Suprapubic skin (tissue), 4 donors: ENCODE results near the gene MTERF4. TPM values are rescaled to one million over a fixed set of nuclear protein-coding genes. Genes with fewer than 3 reads are reported as not detected.

Experiments used
- DNase-seq, 2 donors: peaks; one replicate each; pipeline ENCODE4 v3.0.0-alpha.2; 2019; ENCODE audit warnings: low spot score in 2 of 2
- H3K27ac ChIP-seq: fragments of 200-600 bp; sonication (generic); one replicate; pipeline ENCODE4 v1.5.1; 2019
- H3K27me3 ChIP-seq: fragments of 200-600 bp; sonication (generic); one replicate; pipeline ENCODE4 v1.5.1; 2019
- H3K36me3 ChIP-seq: fragments of 200-600 bp; sonication (generic); one replicate; pipeline ENCODE4 v1.5.1; 2019
- H3K4me1 ChIP-seq: fragments of 200-600 bp; sonication (generic); one replicate; pipeline ENCODE4 v1.5.1; 2019
- H3K4me3 ChIP-seq: fragments of 200-600 bp; sonication (generic); one replicate; pipeline ENCODE4 v1.5.1; 2019; ENCODE audit warnings: mild to moderate bottlenecking
- H3K9me3 ChIP-seq: fragments of 200-600 bp; sonication (generic); one replicate; pipeline ENCODE4 v1.5.1; 2019
- EP300 ChIP-seq: sonication (generic); formaldehyde crosslinking; IDR thresholded peaks from one replicate; pipeline ENCODE4 v1.6.1; 2017; ENCODE audit warnings: antibody characterized with exemption
- POLR2A ChIP-seq, 2 donors: fragments of 450-650 bp; IDR thresholded peaks; one replicate each; pipeline ENCODE4 v1.6.1; 2017; ENCODE audit warnings: antibody characterized with exemption in 2 of 2, mild to moderate bottlenecking in 2 of 2, moderate library complexity in 2 of 2
- POLR2AphosphoS5 ChIP-seq, 3 donors: sonication (generic); formaldehyde crosslinking; IDR thresholded peaks; one replicate each; pipeline ENCODE4 v1.6.1; 2017; ENCODE audit warnings: antibody characterized with exemption in 3 of 3
- WGBS: methylation state at CpG from one replicate; pipeline ENCODE4 v1.1.5; 2018; 5-methylcytosine and 5-hydroxymethylcytosine counted together
- total RNA-seq, 4 donors: library from RNA; depleted of rRNA; stranded (reverse); fragments of >200 nt; gene quantifications; one replicate each; pipeline ENCODE4 v1.1.0, GENCODE V29; 2016
- TF ChIP-seq, protein P1 (sequence below), 2 donors: fragments of 200-600 bp in 1 of 2; fragments of 450-650 bp in 1 of 2; sonication (generic) in 1 of 2; IDR thresholded peaks; one replicate each; pipeline ENCODE4 v1.5.1; 2016 to 2019; ENCODE audit warnings: antibody characterized with exemption in 2 of 2, mild to moderate bottlenecking in 1 of 2, moderate library complexity in 1 of 2

The MTERF4 gene
- total RNA-seq, 4 donors from 2014 or later, result 30.0 to 81.8 (median 52.4) TPM

DNA sequence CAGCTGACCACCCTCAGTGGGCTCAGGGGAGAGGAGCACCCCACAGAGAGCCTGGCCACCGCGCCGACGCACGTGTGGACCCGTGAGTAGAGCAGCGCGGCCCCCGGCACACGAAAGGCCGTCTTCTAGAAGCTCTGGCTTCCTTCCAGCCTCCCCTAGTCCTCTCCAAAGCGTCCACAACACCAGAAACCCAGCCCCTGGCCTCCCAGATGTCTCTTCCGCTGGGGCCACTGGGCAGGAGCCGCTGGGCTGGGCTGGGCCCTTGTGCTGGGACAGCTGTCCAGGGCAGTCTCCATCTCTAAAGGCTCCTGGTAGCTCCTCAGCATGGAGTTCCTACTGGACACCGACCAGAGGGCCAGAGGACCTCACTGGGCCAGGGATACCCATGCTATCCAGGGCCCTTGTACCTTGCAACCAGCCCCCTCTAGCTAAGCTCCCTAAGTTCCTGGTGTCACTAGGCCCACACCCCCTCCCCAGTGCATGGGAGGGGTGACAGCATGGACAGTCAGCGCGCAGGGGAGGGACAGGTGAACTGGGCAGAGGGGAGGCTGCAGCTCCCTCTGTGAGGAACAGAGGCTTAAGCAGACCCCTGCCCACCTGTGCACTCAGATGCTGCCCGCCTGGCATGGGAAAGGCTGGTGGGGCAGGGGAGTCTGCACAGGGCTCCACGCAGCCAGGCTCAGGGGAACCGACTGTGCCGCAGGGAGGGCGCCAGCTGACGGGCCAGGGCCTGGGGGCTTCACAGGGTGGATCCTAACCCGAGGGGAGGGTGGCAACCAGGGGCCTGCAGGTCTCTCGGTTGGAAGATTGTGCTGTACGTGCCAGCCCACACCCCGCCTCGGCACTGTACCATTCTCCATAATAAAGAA is 32.9 kb downstream of the MTERF4 start:
- Histone ChIP-seq H3K27ac (no peak overlapping the region), H3K4me3 (no peak overlapping the region), H3K4me1 (peaks cover 5% of the 10 kb centered on the region), H3K36me3 (peaks cover 88% of the 10 kb centered on the region), H3K27me3 (no peaks in the 10 kb centered on the region), H3K9me3 (no peaks in the 10 kb centered on the region)
- no peak for TF ChIP-seq POLR2AphosphoS5 (IDR thresholded peaks at IDR 0.05)
- TF ChIP-seq EP300, result no peak
- TF ChIP-seq, protein P1, sequence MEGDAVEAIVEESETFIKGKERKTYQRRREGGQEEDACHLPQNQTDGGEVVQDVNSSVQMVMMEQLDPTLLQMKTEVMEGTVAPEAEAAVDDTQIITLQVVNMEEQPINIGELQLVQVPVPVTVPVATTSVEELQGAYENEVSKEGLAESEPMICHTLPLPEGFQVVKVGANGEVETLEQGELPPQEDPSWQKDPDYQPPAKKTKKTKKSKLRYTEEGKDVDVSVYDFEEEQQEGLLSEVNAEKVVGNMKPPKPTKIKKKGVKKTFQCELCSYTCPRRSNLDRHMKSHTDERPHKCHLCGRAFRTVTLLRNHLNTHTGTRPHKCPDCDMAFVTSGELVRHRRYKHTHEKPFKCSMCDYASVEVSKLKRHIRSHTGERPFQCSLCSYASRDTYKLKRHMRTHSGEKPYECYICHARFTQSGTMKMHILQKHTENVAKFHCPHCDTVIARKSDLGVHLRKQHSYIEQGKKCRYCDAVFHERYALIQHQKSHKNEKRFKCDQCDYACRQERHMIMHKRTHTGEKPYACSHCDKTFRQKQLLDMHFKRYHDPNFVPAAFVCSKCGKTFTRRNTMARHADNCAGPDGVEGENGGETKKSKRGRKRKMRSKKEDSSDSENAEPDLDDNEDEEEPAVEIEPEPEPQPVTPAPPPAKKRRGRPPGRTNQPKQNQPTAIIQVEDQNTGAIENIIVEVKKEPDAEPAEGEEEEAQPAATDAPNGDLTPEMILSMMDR (IDR thresholded peaks at IDR 0.05), result no peak
- no peak for TF ChIP-seq POLR2A (IDR thresholded peaks at IDR 0.05)
- 85% methylated on average over 27 of the region's 28 CpGs for WGBS
- DNase-seq, result peak in 1 of 2 donors; percentile 75

DNA sequence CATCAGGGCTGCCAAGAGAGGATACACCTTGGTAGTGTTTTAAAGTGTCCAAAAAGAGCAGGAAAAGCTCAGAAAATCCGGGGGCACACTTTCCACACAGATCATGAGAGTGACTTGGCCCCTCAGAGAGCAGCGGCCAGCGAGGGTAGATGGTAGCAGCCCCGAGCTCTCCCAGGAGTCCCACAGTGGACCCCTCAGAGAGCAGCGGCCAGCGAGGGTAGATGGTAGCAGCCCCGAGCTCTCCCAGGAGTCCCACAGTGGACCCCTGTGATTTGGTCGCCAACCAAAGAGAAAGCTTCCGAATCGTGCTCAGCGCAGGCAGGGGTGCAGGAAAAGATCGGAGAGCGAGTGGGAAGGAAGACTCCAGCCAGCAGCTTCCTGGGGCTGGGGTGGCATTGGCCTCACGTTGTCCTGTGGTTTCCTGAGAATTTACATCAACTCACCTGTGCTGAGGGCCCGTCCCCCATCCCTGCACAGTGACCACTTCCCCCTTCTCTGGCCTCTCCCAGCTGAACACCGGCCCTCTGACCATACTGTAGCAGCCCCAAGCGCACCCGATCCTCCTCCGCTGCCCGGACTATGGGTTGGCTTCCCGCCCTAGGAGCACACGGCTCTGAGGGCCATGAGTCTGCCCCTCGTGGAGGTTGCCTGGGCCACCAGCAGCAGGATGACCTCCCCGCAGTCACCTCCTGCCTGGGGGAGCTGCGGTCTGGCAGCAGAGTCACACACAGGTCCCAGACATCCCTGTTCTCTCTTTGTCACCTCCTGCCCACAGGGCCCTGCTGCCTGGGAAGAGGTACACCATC is 33.7 kb downstream of the MTERF4 start:
- TF ChIP-seq POLR2AphosphoS5 (IDR thresholded peaks at IDR 0.05), result no peak
- TF ChIP-seq, protein P1 (IDR thresholded peaks at IDR 0.05), result no peak
- TF ChIP-seq POLR2A (IDR thresholded peaks at IDR 0.05), result no peak
- no peak for TF ChIP-seq EP300
- peaks cover 80% of the 10 kb centered on the region for H3K36me3 ChIP-seq
- H3K4me3 ChIP-seq, result no peak overlapping the region
- no peak overlapping the region for H3K27ac ChIP-seq
- WGBS, result 88% methylated on average over 25 of the region's 25 CpGs
- peaks cover 14% of the 10 kb centered on the region for H3K4me1 ChIP-seq
- no peaks in the 10 kb centered on the region for H3K27me3 ChIP-seq
- H3K9me3 ChIP-seq, result no peaks in the 10 kb centered on the region
- peak; percentile 62 to 69 for DNase-seq

DNA sequence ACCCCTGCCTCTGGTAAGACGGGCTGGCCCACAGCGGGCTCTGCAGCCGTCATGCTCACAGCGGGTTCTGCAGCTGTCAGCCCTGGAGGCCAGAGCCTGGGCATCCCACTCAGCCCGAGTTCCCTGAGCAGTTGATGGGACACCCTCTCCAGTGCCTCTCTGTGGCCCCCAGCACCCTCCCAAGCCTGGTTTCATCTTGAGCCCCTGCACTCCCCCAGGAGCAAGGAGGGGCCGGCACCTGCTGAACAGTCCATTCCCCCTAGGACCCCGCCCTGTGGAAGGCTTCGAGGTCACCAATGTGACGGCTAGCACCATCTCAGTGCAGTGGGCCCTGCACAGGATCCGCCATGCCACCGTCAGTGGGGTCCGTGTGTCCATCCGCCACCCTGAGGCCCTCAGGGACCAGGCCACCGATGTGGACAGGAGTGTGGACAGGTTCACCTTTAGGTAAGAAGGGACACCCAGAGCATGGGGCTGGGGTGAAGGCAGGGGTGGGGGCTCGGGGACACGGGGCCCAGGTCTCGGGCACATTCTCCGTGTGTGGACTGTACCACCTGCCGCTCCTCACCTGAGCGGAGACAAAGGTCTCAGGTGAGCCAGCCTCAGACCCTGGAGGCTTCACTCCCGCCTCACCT is 34.5 kb downstream of the MTERF4 start:
- Histone ChIP-seq H3K9me3 (no peaks in the 10 kb centered on the region), H3K4me1 (peaks cover 21% of the 10 kb centered on the region), H3K27ac (no peak overlapping the region), H3K36me3 (peaks cover 78% of the 10 kb centered on the region), H3K27me3 (no peaks in the 10 kb centered on the region), H3K4me3 (no peak overlapping the region)
- 86% methylated on average over 10 of the region's 21 CpGs for WGBS
- DNase-seq, result peak in 1 of 2 donors; percentile 74
- TF ChIP-seq EP300 (no peak), POLR2AphosphoS5 (IDR thresholded peaks at IDR 0.05) (no peak), POLR2A (IDR thresholded peaks at IDR 0.05) (no peak)
- TF ChIP-seq, protein P1 (IDR thresholded peaks at IDR 0.05), result no peak

DNA sequence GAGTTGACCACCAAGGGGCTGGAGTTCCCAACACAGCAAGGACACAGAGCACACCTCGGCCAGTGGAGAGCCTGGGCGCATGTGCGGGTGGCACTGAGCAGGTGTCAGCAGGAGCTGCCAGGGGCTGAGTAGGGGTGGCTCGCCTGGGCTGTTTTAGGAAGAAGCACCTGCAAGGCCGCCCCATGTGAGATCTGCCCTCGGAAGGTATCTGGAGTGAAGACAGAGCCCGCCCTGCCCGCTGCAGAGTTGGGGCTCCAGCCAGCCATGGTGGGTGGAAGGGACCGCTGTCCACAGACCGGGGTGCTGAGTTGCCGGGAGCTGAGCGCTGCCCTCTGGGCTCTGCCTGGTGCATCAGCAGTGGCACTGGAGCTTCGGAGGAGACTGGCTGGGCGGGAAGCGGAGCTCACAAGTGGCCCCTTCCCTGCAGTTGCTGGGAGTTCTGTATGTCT is 35.2 kb downstream of the MTERF4 start:
- WGBS, result 84% methylated on average over 11 of the region's 15 CpGs
- H3K36me3 ChIP-seq, result peaks cover 71% of the 10 kb centered on the region
- no peak overlapping the region for H3K4me3 ChIP-seq
- no peaks in the 10 kb centered on the region for H3K27me3 ChIP-seq
- peak in 1 of 2 donors; percentile 76 for DNase-seq
- peaks cover 28% of the 10 kb centered on the region for H3K4me1 ChIP-seq
- H3K9me3 ChIP-seq, result no peaks in the 10 kb centered on the region
- H3K27ac ChIP-seq, result no peak overlapping the region
- TF ChIP-seq POLR2AphosphoS5 (IDR thresholded peaks at IDR 0.05) (no peak), POLR2A (IDR thresholded peaks at IDR 0.05) (no peak), EP300 (no peak)
- TF ChIP-seq, protein P1 (IDR thresholded peaks at IDR 0.05), result no peak
